GM19023 (cell line): Measurements from ENCODE around the gene APH1A.
"Not testable (repeated sequence)": the region's sequence is repeated elsewhere in the genome, so short reads cannot be mapped to it uniquely, and the experiment has no call there.

Source experiments
- ATAC-seq: cut with Tn5 transposase; IDR thresholded peaks from one replicate; pipeline ENCODE4 v1.9.1; 2021; ENCODE audit warnings: mild to moderate bottlenecking, moderate library complexity; ENCODE audit not compliant: unreplicated experiment

APH1A gene

DNA sequence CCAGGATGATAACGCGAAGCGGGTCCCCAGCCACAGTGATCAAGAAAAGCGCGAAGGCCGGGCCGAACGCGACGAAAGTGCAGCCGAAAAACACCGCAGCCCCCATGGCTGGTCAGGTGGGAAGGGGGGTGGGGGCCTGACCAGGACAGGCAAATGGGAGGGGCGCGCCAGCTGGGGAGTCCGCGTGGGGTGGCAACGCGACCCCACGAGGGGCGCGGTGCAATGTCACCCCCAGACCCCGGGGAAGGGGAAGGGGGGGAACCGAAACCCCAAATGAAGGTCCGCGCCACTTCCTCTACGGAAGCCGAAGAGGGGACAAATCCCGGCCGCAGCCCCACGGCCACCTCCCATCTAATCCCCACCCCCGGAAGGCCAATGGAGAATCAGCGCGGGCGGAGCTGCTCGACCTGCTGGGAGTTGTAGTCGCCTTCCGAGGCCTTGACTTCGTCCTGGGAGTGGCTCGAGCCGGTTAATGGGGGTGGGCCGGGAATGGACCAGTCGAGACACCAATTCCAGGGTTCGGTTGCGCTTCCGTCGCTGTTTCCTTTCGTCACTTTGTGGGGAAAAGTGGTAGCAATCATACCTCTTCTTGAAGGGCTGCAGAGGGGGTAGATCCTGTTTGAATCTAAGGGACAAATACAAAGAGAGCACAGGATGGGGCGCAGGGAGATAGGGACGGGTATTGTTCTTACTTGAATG lies at the start of gene APH1A:
APH1A (minus strand) TSS at position 312 of the 699 bp plus-strand sequence; CDS start at position 106, 206 bp downstream.
- peak; percentile 89 for ATAC-seq

- ATAC-seq, result not testable (repeated sequence)
Measured at GRCh38 chr1:150314691-150315090, 45.9 kb upstream of the APH1A start.

DNA sequence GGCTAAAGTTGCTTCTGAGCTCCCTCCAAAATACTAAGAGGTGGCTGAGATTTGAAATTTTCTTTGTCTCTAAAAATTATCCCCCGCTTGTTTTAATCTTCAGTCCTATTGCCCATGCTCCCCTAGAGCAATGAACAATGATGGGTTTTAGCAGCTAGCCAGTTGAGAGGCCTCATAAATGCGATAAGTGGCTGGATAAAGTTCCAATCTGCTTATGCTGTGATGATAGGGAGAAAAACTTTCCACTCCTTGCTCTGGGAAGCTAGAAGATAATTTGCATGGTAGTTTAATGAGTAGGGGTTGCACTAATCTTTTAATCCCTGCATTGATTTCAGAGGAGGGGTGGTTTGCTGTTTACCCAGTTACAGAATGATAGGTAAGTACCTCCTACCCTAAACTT lies 42.9 kb upstream of the APH1A start:
- no peak for ATAC-seq

- ATAC-seq, result no peak
Measured at GRCh38 chr1:150309758-150310508, 41.1 kb upstream of the APH1A start.

DNA sequence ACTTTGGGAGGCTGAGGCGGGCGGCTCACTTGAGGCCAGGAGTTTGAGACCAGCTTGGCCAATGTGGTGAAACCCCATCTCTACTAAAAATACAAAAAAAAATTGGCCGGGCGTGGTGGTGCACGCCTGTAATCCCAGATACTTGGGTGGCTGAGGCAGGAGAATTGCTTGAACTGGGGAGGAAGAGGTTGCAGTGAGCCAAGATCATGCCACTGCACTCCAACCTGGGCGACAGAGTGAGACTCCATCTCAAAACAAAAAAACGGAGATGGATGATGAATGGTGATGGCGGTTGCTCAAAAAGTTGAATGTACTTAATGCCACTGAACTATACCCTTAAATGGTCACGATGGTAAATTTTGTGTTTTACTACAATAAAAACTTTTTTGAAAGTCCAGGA lies 39.8 kb upstream of the APH1A start:
- not testable (repeated sequence) for ATAC-seq

DNA sequence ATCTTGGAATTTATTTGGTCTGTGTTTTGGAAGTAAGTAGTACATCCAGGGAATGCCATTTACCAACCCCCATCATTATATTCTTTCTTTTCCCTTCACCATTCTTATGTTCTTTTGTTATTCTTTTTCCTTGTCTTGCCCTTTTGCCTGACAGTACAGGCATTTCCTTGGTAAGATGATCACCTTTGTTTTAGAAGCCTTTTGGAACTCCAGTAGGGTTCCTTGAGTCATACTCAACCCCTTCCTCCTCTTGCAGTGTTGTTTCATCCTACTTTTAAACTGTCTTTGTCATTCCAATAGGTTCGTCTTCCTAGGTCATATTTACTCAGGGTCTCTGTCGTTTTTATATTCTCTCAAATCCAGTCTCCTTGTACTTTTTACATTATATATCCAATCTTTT lies 34.1 kb upstream of the APH1A start:
- ATAC-seq, result no peak

DNA sequence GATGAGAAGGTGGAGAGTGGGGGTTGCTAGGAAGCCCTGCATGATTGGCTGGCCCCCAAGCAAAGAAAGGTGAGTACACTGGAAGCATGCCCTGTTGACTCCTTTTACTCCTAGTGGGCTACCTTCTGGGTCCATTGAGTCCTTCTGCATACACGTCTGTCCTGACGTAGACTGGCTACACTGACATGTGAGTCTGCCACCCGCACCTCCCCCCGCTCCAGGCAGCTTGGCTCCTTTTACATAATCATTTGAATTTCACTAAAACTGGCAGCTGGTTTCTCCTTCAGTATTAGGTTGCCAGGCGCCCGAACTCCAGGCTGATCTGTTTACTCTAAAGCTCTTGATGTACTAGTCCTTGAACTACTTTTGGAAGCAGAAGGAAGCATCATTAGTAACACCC lies 33.5 kb upstream of the APH1A start:
- ATAC-seq, result no peak

DNA sequence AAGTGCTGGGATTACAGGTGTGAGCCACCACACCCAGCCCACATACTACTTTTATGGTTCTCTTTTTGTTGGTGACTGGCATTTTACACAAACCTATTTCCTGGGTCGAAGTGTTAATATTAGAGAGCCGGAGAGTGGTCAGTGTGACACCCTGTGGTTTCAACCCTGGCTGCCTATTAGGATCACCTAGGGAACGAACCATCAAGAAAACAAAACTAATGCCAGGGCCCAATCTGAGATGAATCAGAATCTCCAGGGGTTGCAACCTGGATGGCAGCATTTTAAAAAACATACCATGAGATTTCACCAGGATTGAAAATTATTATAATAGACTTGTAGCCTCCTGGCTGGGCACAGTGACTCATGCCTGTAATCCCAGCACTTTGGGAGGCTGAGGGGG lies 30.9 kb upstream of the APH1A start:
- no peak for ATAC-seq

DNA sequence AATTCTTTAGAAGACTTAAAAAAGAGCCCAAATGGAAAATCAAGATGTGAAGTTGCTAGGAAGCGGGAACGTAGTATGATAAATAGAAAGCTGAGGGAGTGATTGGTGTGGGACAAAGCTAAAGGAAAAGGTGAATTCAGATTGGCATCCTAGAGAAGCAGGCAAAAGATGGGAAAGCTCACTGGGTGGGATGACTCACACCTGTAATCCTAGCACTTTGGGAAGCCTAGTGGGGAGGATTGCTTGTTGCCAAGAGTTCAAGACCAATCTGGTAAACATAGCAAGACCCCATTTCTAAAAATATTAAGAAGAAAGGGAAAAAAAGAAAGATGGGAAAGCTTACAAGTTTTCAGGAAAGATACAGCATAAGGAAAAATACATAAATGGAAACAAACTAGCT lies 26.7 kb upstream of the APH1A start:
- ATAC-seq, result no peak

DNA sequence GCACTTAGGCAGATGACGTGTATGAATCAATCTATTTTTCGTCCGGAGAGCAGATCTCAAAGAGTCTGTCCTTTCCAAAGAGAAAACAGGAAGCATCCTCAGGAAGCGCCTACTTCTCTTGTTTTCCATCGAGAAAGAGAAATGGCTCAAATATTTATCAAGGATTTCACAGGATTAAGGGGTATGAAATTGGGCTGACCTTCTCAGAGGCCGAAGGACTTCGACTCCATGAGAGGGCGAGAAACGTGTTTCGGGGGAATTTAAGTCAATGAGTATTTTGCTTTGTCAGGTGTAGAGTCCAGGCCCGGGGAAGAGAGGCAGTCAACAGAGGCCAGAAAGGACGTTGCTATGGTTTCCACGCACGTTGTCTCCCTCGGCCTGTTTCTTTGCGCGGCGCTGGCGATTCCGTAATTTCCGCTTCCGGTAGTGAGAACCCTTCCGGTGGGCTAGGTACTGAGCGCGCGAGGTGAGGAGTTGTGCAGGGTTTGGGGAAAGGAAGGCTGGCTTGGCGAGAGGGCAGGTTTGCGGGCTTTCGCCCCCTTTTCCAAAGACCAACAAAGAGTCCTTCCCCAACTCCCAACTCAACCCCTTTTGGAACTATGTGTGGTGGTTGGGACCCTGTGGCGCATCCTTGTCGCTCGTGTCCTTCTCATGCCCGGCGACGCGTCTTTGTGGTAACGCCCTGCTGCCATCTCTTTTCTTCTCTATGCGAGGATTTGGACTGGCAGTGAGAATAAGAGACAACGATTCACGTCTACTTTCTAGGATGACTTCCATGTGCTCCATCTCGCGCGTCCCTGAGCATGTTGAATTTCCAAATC lies 24.8 kb upstream of the APH1A start, which contains the start of gene MRPS21:
MRPS21 (plus strand) TSS at position 429 of the 821 bp plus-strand sequence. CDS start 506 bp downstream, outside the sequence.
- ATAC-seq, result peak; percentile 96

GRCh38 chr1:150288822-150289221 lies 20.0 kb upstream of the APH1A start:
- no peak for ATAC-seq

GRCh38 chr1:150288382-150288781 lies 19.6 kb upstream of the APH1A start:
- no peak for ATAC-seq

GRCh38 chr1:150283260-150283659 lies 14.4 kb upstream of the APH1A start:
- ATAC-seq, result no peak

GRCh38 chr1:150282558-150282958 lies 13.7 kb upstream of the APH1A start:
- no peak for ATAC-seq

GRCh38 chr1:150281758-150282557 lies 13.1 kb upstream of the APH1A start, which contains the start of gene CIART:
CIART (plus strand) TSS chr1:150282554; CDS start chr1:150283268, 714 bp downstream.
- peak; percentile 80 for ATAC-seq

- no peak for ATAC-seq
Measured at GRCh38 chr1:150281221-150281757, 12.5 kb upstream of the APH1A start.

- ATAC-seq, result no peak
Measured at GRCh38 chr1:150280138-150280707, 11.4 kb upstream of the APH1A start.

DNA sequence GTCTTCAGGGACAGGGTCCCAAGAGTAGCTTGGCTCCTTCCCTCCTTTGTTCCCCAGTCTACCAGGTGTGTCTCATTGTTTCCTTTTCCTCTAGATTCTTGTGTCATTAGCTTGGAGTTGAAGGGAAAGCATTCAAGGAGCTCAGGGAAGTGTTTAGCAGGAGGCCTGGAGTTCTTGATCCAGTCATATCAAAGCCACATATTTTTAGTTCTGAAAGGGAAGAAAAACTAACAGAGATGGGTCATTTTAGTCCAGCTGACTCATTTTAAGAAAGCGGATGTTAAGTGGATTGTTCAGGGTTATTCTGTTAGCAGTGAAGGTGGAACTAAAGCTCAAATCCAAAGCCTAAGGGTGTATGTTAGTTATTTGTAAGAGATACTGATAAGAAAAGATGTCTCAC lies 4.5 kb upstream of the APH1A start:
- no peak for ATAC-seq

- ATAC-seq, result no peak
Measured at GRCh38 chr1:150271291-150271959, 2.6 kb upstream of the APH1A start.
